Epithelial cell of esophagus (primary cell): ENCODE results near the gene ZKSCAN7.

Experiments
- DNase-seq: peaks from one replicate; pipeline ENCODE4 v3.0.0; 2010; ENCODE audit warnings: low read depth
- H3K4me3 ChIP-seq: 2 replicates; pipeline ENCODE4 v1.5.1; 2011; ENCODE audit warnings: mild to moderate bottlenecking, low read length, control low read depth
- CTCF ChIP-seq: IDR thresholded peaks from 2 replicates; pipeline ENCODE4 v1.5.1; 2011; ENCODE audit warnings: low read depth, mild to moderate bottlenecking, low read length, control low read depth, inconsistent platforms; ENCODE audit not compliant: insufficient read depth; ENCODE audit errors: missing control alignments

Gene ZKSCAN7

GRCh38 chr3:44513513-44513912, 41.5 kb upstream of the ZKSCAN7 start:
- no peak for TF ChIP-seq CTCF
- DNase-seq, result no peak
- H3K4me3 ChIP-seq, result no peak overlapping the region

- TF ChIP-seq CTCF, result no peak
- no peak for DNase-seq
- H3K4me3 ChIP-seq, result no peak overlapping the region
These were observed 38.8 kb upstream of the ZKSCAN7 start for GRCh38 chr3:44516230-44516629.

- TF ChIP-seq CTCF, result no peak
- DNase-seq, result no peak
- H3K4me3 ChIP-seq, result no peak overlapping the region
These were observed 36.2 kb upstream of the ZKSCAN7 start for GRCh38 chr3:44518782-44519156.

- DNase-seq, result no peak
- no peak for TF ChIP-seq CTCF
- no peak overlapping the region for H3K4me3 ChIP-seq
These were observed 33.3 kb upstream of the ZKSCAN7 start for GRCh38 chr3:44521721-44522120.

GRCh38 chr3:44522494-44522933, 32.5 kb upstream of the ZKSCAN7 start:
- TF ChIP-seq CTCF, result no peak
- no peak for DNase-seq
- H3K4me3 ChIP-seq, result no peak overlapping the region

DNA sequence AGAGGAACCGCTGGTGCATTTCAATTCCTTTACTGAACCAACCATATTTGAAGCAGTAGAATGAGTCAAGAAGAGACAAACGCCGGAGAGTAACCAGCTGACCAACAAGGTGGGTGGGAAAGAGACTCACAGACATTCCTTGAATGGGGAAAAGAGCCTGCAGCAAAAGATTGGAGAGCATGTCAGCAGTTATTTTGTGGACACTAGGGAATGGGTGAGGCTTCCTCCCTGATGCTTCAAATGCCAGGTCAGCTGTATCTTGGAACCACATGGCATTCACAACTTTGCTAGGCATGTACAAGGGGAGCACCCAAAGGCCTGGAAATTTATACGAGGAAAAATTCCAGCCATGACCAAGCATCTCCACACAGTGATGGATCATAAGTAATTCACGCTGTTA, 29.9 kb upstream of the ZKSCAN7 start:
- no peak overlapping the region for H3K4me3 ChIP-seq
- DNase-seq, result no peak
- no peak for TF ChIP-seq CTCF

GRCh38 chr3:44529927-44530326, 25.1 kb upstream of the ZKSCAN7 start:
- DNase-seq, result peak; percentile 18
- peak; percentile 9 for TF ChIP-seq CTCF
- no peak overlapping the region for H3K4me3 ChIP-seq
